Measurements from ENCODE around the gene GNPAT.

The GNPAT gene

DNA sequence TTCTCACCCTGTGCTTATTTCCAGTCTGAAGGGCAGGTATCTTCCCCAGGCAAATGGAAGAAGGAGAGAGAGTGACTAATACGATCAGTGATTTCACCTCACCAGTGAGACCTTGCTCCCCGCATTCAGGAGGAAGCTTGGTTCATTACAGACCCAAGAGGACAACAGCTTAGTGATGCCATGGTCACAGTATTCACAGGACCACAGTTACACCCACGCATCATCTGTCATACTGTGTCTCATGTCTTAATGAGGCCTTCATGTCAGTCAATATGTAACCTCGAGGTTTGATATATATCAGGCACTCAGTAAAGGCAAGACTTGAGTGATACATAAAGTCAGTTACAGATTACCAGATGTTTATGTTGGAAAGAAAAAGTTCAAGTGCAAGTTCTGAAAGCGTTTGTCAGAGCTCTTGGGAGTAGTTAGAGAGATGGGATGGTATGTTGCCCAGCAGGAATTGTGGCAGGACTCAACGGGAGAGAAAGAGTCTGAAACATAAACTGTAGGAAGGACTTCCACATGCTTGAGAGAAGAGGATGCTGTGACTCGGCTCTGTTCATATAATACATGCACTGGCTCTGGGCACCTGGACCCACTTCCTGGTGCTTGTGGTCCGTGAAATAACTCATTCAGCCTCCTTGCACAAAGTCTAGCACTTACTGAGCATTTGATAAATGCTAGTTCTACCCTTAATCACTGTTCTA, 33.3 kb downstream of the GNPAT start:
- POLR2A ChIA-PET, result no interaction called here
- TF ChIP-seq, protein P1, sequence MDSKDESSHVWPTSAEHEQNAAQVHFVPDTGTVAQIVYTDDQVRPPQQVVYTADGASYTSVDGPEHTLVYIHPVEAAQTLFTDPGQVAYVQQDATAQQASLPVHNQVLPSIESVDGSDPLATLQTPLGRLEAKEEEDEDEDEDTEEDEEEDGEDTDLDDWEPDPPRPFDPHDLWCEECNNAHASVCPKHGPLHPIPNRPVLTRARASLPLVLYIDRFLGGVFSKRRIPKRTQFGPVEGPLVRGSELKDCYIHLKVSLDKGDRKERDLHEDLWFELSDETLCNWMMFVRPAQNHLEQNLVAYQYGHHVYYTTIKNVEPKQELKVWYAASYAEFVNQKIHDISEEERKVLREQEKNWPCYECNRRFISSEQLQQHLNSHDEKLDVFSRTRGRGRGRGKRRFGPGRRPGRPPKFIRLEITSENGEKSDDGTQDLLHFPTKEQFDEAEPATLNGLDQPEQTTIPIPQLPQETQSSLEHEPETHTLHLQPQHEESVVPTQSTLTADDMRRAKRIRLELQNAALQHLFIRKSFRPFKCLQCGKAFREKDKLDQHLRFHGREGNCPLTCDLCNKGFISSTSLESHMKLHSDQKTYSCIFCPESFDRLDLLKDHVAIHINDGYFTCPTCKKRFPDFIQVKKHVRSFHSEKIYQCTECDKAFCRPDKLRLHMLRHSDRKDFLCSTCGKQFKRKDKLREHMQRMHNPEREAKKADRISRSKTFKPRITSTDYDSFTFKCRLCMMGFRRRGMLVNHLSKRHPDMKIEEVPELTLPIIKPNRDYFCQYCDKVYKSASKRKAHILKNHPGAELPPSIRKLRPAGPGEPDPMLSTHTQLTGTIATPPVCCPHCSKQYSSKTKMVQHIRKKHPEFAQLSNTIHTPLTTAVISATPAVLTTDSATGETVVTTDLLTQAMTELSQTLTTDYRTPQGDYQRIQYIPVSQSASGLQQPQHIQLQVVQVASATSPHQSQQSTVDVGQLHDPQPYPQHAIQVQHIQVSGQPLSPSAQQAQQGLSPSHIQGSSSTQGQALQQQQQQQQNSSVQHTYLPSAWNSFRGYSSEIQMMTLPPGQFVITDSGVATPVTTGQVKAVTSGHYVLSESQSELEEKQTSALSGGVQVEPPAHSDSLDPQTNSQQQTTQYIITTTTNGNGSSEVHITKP (tag by site-specific recombination; IDR thresholded peaks at IDR 0.05), result no peak
- TF ChIP-seq, protein P2, sequence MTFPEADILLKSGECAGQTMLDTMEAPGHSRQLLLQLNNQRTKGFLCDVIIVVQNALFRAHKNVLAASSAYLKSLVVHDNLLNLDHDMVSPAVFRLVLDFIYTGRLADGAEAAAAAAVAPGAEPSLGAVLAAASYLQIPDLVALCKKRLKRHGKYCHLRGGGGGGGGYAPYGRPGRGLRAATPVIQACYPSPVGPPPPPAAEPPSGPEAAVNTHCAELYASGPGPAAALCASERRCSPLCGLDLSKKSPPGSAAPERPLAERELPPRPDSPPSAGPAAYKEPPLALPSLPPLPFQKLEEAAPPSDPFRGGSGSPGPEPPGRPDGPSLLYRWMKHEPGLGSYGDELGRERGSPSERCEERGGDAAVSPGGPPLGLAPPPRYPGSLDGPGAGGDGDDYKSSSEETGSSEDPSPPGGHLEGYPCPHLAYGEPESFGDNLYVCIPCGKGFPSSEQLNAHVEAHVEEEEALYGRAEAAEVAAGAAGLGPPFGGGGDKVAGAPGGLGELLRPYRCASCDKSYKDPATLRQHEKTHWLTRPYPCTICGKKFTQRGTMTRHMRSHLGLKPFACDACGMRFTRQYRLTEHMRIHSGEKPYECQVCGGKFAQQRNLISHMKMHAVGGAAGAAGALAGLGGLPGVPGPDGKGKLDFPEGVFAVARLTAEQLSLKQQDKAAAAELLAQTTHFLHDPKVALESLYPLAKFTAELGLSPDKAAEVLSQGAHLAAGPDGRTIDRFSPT (tag by site-specific recombination; IDR thresholded peaks at IDR 0.05), result no peak
- TF ChIP-seq SCRT1 (tag by site-specific recombination; IDR thresholded peaks at IDR 0.05; ENCODE audit: borderline replicate concordance) (no peak), ZNF391 (tag by site-specific recombination; IDR thresholded peaks at IDR 0.05; ENCODE audit: borderline replicate concordance, low read depth) (no peak), ZNF2 (tag by site-specific recombination; IDR thresholded peaks at IDR 0.05) (no peak), ZNF174 (tag by site-specific recombination; IDR thresholded peaks at IDR 0.05) (no peak), GLIS2 (tag by site-specific recombination; IDR thresholded peaks at IDR 0.05) (no peak)
- TF ChIP-seq, protein P3, sequence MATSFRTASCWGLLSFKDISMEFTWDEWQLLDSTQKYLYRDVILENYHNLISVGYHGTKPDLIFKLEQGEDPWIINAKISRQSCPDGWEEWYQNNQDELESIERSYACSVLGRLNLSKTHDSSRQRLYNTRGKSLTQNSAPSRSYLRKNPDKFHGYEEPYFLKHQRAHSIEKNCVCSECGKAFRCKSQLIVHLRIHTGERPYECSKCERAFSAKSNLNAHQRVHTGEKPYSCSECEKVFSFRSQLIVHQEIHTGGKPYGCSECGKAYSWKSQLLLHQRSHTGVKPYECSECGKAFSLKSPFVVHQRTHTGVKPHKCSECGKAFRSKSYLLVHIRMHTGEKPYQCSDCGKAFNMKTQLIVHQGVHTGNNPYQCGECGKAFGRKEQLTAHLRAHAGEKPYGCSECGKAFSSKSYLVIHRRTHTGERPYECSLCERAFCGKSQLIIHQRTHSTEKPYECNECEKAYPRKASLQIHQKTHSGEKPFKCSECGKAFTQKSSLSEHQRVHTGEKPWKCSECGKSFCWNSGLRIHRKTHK (tag by site-specific recombination; IDR thresholded peaks at IDR 0.05), result no peak
- TF ChIP-seq, protein P4, sequence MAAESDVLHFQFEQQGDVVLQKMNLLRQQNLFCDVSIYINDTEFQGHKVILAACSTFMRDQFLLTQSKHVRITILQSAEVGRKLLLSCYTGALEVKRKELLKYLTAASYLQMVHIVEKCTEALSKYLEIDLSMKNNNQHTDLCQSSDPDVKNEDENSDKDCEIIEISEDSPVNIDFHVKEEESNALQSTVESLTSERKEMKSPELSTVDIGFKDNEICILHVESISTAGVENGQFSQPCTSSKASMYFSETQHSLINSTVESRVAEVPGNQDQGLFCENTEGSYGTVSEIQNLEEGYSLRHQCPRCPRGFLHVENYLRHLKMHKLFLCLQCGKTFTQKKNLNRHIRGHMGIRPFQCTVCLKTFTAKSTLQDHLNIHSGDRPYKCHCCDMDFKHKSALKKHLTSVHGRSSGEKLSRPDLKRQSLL (tag by site-specific recombination; IDR thresholded peaks at IDR 0.05), result no peak
- TF ChIP-seq, protein P5, sequence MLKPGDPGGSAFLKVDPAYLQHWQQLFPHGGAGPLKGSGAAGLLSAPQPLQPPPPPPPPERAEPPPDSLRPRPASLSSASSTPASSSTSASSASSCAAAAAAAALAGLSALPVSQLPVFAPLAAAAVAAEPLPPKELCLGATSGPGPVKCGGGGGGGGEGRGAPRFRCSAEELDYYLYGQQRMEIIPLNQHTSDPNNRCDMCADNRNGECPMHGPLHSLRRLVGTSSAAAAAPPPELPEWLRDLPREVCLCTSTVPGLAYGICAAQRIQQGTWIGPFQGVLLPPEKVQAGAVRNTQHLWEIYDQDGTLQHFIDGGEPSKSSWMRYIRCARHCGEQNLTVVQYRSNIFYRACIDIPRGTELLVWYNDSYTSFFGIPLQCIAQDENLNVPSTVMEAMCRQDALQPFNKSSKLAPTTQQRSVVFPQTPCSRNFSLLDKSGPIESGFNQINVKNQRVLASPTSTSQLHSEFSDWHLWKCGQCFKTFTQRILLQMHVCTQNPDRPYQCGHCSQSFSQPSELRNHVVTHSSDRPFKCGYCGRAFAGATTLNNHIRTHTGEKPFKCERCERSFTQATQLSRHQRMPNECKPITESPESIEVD (tag by site-specific recombination; IDR thresholded peaks at IDR 0.05), result no peak

DNA sequence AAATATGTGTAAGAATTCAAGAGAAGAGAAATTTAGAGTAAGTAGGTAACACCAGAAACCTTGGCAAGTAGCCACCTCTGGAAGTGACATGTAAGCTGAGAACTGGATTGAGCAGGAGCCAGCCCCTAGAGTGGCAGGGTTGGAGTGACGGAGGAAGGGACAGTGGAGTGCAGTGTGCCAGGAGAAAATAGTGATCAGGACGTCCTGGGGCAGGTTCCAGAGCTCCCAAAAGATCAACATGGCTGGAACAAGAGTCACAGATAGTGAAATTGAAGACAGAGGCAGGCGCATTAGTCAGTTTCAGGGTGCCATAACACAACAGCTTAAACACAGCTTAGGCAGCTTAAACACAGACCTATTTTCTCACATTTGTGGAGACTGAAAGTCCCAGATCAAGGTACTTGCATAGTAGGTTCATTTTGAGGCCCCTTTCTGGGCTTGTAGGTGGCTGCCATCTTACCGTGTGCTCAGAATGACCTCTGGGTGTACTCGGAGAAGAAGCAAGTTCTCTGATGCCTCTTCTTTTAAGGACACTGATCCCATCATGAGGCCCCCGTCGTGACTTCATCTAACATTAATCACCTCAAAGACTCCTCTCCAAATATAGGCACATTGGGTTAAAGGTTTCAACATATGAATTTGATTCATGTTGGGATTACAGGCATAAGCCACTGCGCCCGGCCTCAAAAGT, 37.2 kb downstream of the GNPAT start:
- no peak overlapping the region for H3K27ac ChIP-seq (ENCODE audit: extremely low read depth, low read depth, low read length)
- ChIA-PET CTCF (interaction anchor here (0.6 kb wide), 2 partner anchors 14 to 24 kb away, joined by 3 to 4 read pairs; no protein-coding TSS in a partner anchor), POLR2A (interaction anchor here (0.7 kb wide), 1 partner anchor 40 kb away, joined by 3 read pairs; no protein-coding TSS in a partner anchor)
- no peaks in the 10 kb centered on the region for H3K9me3 ChIP-seq (ENCODE audit: control insufficient read depth, insufficient read depth, low read depth, low read length)
- H3K36me3 ChIP-seq (ENCODE audit: control insufficient read depth in 2 of 2, insufficient read depth in 1 of 2, low read length in 2 of 2), result peaks cover 31 to 46% of the 10 kb centered on the region in 2 experiments
- H3K4me1 ChIP-seq (ENCODE audit: control insufficient read depth, insufficient read depth, low read length), result no peaks in the 10 kb centered on the region
- no peak overlapping the region for H3K4me3 ChIP-seq (ENCODE audit: low read depth, low read length)
- TF ChIP-seq ZNF548 (tag by site-specific recombination; IDR thresholded peaks at IDR 0.05) (no peak), ZNF174 (tag by site-specific recombination; IDR thresholded peaks at IDR 0.05) (no peak), FEZF1 (tag by site-specific recombination; IDR thresholded peaks at IDR 0.05) (peak; percentile 24; the same call in 1 of the 2 replicates), ZIC2 (tag by site-specific recombination; IDR thresholded peaks at IDR 0.05) (no peak), ZNF366 (tag by site-specific recombination; conservative IDR thresholded peaks at IDR 0.05) (peak; percentile 31; the same call in 1 of the 2 replicates), ZNF37A (tag by site-specific recombination; IDR thresholded peaks at IDR 0.05) (no peak), SP7 (tag by site-specific recombination; IDR thresholded peaks at IDR 0.05) (0 out of 2 replicates have a peak, but pooled peaks have one; percentile 6), ZBTB7A (tag by site-specific recombination; IDR thresholded peaks at IDR 0.05; ENCODE audit: low read depth) (no peak), MZF1 (tag by site-specific recombination; IDR thresholded peaks at IDR 0.05; ENCODE audit: borderline replicate concordance) (0 out of 2 replicates have a peak, but pooled peaks have one; percentile 35), ZNF112 (tag by site-specific recombination; IDR thresholded peaks at IDR 0.05) (no peak), ZNF558 (tag by site-specific recombination; IDR thresholded peaks at IDR 0.05) (no peak), REPIN1 (tag by site-specific recombination; IDR thresholded peaks at IDR 0.05; ENCODE audit: low read depth) (no peak)

More for the DNA sequence above, 33.3 kb downstream of the GNPAT start:
- CTCF ChIA-PET, result no interaction called here
- peaks cover 34 to 83% of the 10 kb centered on the region in 2 experiments for H3K36me3 ChIP-seq (ENCODE audit: control insufficient read depth in 2 of 2, insufficient read depth in 1 of 2, low read length in 2 of 2)
- no peaks in the 10 kb centered on the region for H3K9me3 ChIP-seq (ENCODE audit: control insufficient read depth, insufficient read depth, low read depth, low read length)
- no peaks in the 10 kb centered on the region for H3K4me1 ChIP-seq (ENCODE audit: control insufficient read depth, insufficient read depth, low read length)
- H3K4me3 ChIP-seq (ENCODE audit: low read depth, low read length), result no peak overlapping the region
- no peak overlapping the region for H3K27ac ChIP-seq (ENCODE audit: extremely low read depth, low read depth, low read length)

Data from HEK293 (cell line).